SKM-1 treated with dmso at 0.1 percent for 144 hours (cell line): Measurements from ENCODE around the gene TRPM7.
"Not testable (repeated sequence)": the region's sequence is repeated elsewhere in the genome, so short reads cannot be mapped to it uniquely, and the experiment has no call there.

Experiments used
- DNase-seq: peaks from one replicate; lab custom pipeline; 2025; ENCODE audit not compliant: unreplicated experiment; lab: John Stamatoyannopoulos, UW

The TRPM7 gene

GRCh38 chr15:50577492-50577891 is 109.1 kb downstream of the TRPM7 start:
- DNase-seq = no peak

- DNase-seq = no peak
Observed at GRCh38 chr15:50576166-50576565, 110.4 kb downstream of the TRPM7 start.

GRCh38 chr15:50573842-50574241 is 112.8 kb downstream of the TRPM7 start:
- DNase-seq = not testable (repeated sequence)

- DNase-seq = no peak
Observed at GRCh38 chr15:50563756-50564155, 122.8 kb downstream of the TRPM7 start.

GRCh38 chr15:50562735-50563640 is 123.6 kb downstream of the TRPM7 start:
- no peak for DNase-seq

GRCh38 chr15:50558012-50558411 is 128.6 kb downstream of the TRPM7 start:
- DNase-seq = no peak

- DNase-seq = no peak
Observed at GRCh38 chr15:50556642-50557371, 129.8 kb downstream of the TRPM7 start.

- DNase-seq = no peak
Observed at GRCh38 chr15:50552238-50552637, 134.4 kb downstream of the TRPM7 start.

GRCh38 chr15:50549326-50549725 is 137.3 kb downstream of the TRPM7 start:
- no peak for DNase-seq

GRCh38 chr15:50546566-50546965 is 140.0 kb downstream of the TRPM7 start, which contains the start of gene USP50:
TSS of gene USP50 (minus strand) at chr15:50546666. CDS start at chr15:50546525, 141 bp downstream.
- no peak for DNase-seq

- no peak for DNase-seq
Observed at GRCh38 chr15:50544368-50544767, 142.2 kb downstream of the TRPM7 start.

GRCh38 chr15:50543556-50543955 is 143.0 kb downstream of the TRPM7 start:
- no peak for DNase-seq

GRCh38 chr15:50542887-50543210 is 143.7 kb downstream of the TRPM7 start:
- DNase-seq = no peak

- DNase-seq = no peak
Observed at GRCh38 chr15:50531766-50532165, 154.8 kb downstream of the TRPM7 start.

- no peak for DNase-seq
Observed at GRCh38 chr15:50531163-50531562, 155.4 kb downstream of the TRPM7 start.

- DNase-seq = no peak
Observed at GRCh38 chr15:50523851-50524251, 162.7 kb downstream of the TRPM7 start.

- no peak for DNase-seq
Observed at GRCh38 chr15:50519740-50520425, 166.7 kb downstream of the TRPM7 start.

- DNase-seq = no peak
Observed at GRCh38 chr15:50513001-50513400, 173.6 kb downstream of the TRPM7 start.
